ENCODE data around the gene AUH.

GRCh38 chr9:91241909-91242308, 119.8 kb downstream of the AUH start:
- TF ChIP-seq EZH2 (IDR thresholded peaks at IDR 0.05): no peak
- no peak for TF ChIP-seq FOXP2 (optimal IDR thresholded peaks at IDR 0.05; ENCODE audit: control extremely low read depth, extremely low read length, insufficient read depth)
- no peak for TF ChIP-seq POLR2AphosphoS5 (IDR thresholded peaks at IDR 0.05; ENCODE audit: borderline replicate concordance, low read depth, low read length)
